ENCODE data around the gene XRCC4. TPM values are rescaled to one million over a fixed set of nuclear protein-coding genes. Genes with fewer than 3 reads are reported as not detected.

The XRCC4 gene
- total and polyA plus RNA-seq, 8 donors, result 0.91 to 3.7 (median 1.8) TPM

DNA sequence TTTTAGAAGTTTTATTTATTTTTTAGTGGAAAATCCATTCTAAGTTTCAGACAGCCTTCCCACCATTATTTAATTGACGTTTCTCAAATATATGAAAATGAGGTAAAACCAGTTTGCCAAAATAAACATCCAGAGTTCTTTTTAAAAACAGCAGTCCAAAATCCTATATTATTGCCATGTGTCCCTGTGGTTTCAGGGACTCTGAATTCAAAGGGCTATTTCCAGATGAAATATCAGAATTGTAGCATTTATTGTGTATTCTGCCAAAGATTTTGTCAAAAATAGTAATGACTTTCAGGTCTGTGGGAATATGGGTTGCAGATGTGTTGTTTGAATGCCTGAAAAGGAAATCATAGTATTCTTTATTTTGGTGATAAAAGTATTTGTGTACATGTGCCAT is 41.6 kb downstream of the XRCC4 start:
- intact Hi-C loops (cut with DNase I), result no loop called here
- Histone ChIP-seq H3K27ac (no peak overlapping the region), H3K4me3 (no peak overlapping the region), H3K36me3 (no peaks in the 10 kb centered on the region), H3K9me3 (no peaks in the 10 kb centered on the region), H3K27me3 (no peaks in the 10 kb centered on the region), H3K4me1 (no peaks in the 10 kb centered on the region)
- 81 to 83% methylated on average over 1 of the region's 1 CpG for WGBS, 2 donors
- TF ChIP-seq, protein P1, sequence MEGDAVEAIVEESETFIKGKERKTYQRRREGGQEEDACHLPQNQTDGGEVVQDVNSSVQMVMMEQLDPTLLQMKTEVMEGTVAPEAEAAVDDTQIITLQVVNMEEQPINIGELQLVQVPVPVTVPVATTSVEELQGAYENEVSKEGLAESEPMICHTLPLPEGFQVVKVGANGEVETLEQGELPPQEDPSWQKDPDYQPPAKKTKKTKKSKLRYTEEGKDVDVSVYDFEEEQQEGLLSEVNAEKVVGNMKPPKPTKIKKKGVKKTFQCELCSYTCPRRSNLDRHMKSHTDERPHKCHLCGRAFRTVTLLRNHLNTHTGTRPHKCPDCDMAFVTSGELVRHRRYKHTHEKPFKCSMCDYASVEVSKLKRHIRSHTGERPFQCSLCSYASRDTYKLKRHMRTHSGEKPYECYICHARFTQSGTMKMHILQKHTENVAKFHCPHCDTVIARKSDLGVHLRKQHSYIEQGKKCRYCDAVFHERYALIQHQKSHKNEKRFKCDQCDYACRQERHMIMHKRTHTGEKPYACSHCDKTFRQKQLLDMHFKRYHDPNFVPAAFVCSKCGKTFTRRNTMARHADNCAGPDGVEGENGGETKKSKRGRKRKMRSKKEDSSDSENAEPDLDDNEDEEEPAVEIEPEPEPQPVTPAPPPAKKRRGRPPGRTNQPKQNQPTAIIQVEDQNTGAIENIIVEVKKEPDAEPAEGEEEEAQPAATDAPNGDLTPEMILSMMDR (IDR thresholded peaks at IDR 0.05), result no peak
- FAIRE-seq (no peak), ATAC-seq (no peak), DNase-seq (no peak)

DNA sequence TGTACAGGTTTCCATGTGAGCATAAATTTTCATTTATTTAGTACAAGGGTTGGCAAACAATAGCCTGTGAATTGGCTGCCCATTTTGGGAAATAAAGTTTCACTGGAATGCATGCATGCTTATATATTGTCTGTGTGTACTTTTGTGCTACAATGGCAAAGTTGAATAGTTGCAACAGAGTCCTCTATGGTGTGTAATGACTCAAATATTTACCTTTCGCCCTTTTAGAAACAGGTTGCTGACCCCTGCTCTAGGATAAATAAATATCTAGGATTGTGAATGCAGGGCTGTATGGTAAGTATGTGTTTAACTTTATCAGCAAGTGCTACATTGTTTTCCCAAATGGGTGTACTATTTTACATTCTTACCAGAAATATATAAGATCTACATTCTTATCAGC is 47.2 kb downstream of the XRCC4 start:
- FAIRE-seq, result no peak
- no peak for ATAC-seq

DNA sequence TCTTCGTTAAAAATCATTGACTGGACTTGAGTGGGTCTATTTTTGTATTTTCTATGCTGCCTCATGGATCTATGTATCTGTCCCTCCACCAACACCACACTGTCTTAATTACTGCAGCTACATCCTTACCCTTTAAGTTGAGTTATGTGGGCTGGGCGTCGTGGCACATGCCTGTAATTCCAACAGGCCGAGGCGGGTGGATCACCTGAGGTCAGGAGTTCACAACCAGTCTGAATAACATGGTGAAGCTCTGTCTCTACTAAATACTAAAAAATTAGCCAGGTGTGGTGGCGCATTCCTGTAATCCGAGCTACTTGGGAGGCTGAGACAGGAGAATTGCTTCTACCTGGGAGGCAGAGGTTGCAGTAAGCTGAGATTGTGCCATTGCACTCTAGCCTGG is 48.2 kb downstream of the XRCC4 start:
- FAIRE-seq, result no peak
- intact Hi-C loops (cut with DNase I), result no loop called here
- H3K4me1 ChIP-seq, result no peaks in the 10 kb centered on the region
- WGBS, 2 donors, result 88 to 89% methylated on average over 7 of the region's 7 CpGs
- no peak for DNase-seq
- ATAC-seq, result no peak
- no peak overlapping the region for H3K4me3 ChIP-seq
- no peak overlapping the region for H3K27ac ChIP-seq
- H3K27me3 ChIP-seq, result no peaks in the 10 kb centered on the region
- TF ChIP-seq, protein P1 (IDR thresholded peaks at IDR 0.05), result no peak
- H3K9me3 ChIP-seq, result no peaks in the 10 kb centered on the region
- no peaks in the 10 kb centered on the region for H3K36me3 ChIP-seq

More for the DNA sequence above, 47.2 kb downstream of the XRCC4 start:
- Histone ChIP-seq H3K36me3 (no peaks in the 10 kb centered on the region), H3K27ac (no peak overlapping the region), H3K9me3 (no peaks in the 10 kb centered on the region), H3K4me3 (no peak overlapping the region), H3K27me3 (no peaks in the 10 kb centered on the region), H3K4me1 (no peaks in the 10 kb centered on the region)
- TF ChIP-seq, protein P1 (IDR thresholded peaks at IDR 0.05), result no peak
- DNase-seq, result no peak
- intact Hi-C loops (cut with DNase I), result no loop called here
- 89 to 94% methylated on average over 1 of the region's 1 CpG for whole genome bisulfite sequencing, 2 donors

- peak in 3 of 4 donors; percentile 44 to 75 (median 56) for ATAC-seq
- WGBS, 2 donors, result 32 to 34% methylated on average over 2 of the region's 2 CpGs
Observed at GRCh38 chr5:83126501-83126900, 49.2 kb downstream of the XRCC4 start.

DNA sequence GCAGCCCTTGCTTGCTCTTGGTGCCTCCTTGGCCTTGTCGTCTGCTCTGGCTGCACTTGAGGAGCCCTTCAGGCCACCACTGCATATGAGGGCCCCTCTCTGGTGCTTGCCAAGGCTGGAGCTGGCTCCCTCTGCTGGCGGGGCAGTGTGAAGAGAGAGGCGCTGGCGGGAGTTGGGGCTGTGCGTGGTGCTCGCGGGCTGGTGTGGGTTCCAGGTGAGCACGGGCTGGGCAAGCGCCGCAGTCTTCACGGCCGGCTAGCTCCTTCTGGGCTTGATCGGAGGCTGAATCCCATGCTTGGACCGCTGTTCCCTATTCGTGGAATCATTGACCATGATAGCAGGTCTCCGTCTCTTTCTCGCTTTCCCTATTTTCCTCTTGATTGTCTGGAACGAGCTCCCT is 56.5 kb downstream of the XRCC4 start:
- Histone ChIP-seq H3K4me3 (no peak overlapping the region), H3K27me3 (no peaks in the 10 kb centered on the region), H3K4me1 (no peaks in the 10 kb centered on the region), H3K36me3 (no peaks in the 10 kb centered on the region), H3K9me3 (no peaks in the 10 kb centered on the region), H3K27ac (no peak overlapping the region)
- TF ChIP-seq, protein P1 (IDR thresholded peaks at IDR 0.05), result no peak
- DNase-seq, result peak in 1 of 6 donors; percentile 53
- WGBS, 2 donors, result 93 to 94% methylated on average over 18 of the region's 18 CpGs
- intact Hi-C loops (cut with DNase I), result no loop called here
- FAIRE-seq, result no peak
- ATAC-seq, result no peak

More at GRCh38 chr5:83126501-83126900, 49.2 kb downstream of the XRCC4 start:
- TF ChIP-seq, protein P1 (IDR thresholded peaks at IDR 0.05), result no peak
- H3K4me1 ChIP-seq, result no peaks in the 10 kb centered on the region
- H3K9me3 ChIP-seq, result no peaks in the 10 kb centered on the region
- FAIRE-seq, result no peak
- intact Hi-C loops (cut with DNase I), result no loop called here
- H3K27me3 ChIP-seq, result no peaks in the 10 kb centered on the region
- DNase-seq, result peak in 1 of 6 donors; percentile 7
- H3K27ac ChIP-seq, result no peak overlapping the region
- H3K36me3 ChIP-seq, result no peaks in the 10 kb centered on the region
- H3K4me3 ChIP-seq, result no peak overlapping the region

All from pancreas (tissue), 10 donors.